VCaP (cell line): Measurements from ENCODE around the gene ADCK2.

ENCODE experiments used
- H3K27ac ChIP-seq: fragments of 450-650 bp; 2 replicates; pipeline ENCODE4 v1.5.1; 2017
- TF ChIP-seq, protein P1 (sequence below): fragments of 450-650 bp; conservative IDR thresholded peaks from 2 replicates; pipeline ENCODE4 v1.5.1; 2017; ENCODE audit warnings: mild to moderate bottlenecking, moderate library complexity

Gene ADCK2

DNA sequence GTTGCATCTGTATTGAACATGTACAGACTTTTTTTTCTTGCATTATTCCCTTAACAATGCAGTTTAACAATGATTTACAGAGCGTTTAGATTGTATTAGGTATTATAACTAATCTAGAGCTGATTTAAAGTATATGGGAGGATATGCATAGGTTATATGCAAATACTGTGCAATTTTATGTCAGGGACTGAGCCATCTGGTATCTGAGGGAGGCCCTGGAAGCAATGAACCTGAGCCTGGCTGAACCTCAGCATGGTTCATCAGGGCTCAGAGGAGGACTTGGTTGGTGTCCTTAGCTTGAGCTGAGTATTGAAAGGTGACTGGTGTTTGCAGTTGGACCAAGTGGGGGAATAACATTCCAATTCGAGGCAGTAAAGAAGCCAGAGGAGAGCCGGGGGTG, 4.8 kb downstream of the ADCK2 start:
- no peak overlapping the region for H3K27ac ChIP-seq
- TF ChIP-seq, protein P1, sequence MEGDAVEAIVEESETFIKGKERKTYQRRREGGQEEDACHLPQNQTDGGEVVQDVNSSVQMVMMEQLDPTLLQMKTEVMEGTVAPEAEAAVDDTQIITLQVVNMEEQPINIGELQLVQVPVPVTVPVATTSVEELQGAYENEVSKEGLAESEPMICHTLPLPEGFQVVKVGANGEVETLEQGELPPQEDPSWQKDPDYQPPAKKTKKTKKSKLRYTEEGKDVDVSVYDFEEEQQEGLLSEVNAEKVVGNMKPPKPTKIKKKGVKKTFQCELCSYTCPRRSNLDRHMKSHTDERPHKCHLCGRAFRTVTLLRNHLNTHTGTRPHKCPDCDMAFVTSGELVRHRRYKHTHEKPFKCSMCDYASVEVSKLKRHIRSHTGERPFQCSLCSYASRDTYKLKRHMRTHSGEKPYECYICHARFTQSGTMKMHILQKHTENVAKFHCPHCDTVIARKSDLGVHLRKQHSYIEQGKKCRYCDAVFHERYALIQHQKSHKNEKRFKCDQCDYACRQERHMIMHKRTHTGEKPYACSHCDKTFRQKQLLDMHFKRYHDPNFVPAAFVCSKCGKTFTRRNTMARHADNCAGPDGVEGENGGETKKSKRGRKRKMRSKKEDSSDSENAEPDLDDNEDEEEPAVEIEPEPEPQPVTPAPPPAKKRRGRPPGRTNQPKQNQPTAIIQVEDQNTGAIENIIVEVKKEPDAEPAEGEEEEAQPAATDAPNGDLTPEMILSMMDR = no peak

DNA sequence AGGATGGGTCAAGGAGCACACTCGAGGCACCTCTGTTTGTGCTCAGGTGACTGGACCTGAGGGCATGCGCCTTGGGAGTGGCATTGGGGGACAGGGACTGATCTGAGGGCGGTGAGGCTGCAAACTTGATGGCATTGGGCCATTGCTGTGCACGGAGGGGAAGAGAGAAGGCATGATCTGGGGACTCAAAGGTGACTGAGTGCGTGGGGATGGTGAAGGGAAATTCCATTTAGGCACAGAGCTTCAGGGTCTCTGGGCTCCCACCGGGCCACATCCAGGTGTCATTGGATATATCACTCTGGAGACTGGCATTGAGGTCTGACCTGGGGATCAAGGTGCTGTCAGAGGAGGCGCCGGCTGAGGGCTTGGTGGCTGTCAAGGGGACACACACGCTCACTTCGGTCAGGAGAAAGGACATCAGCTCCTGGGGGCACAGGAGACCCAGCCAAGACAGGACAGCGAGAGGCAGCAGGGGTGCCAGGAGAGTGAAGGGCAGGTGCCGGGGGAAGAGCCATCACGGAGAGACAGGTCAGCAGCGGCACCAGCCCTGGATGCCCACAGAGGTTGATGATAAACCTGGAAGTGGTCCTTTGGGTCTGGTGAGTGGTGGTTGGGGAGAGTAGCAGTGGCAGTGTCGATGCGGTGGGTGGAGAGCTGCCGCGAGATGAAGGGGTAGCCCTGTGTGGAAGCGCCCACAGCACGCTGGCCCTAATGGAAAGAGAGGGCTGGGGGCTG, 5.5 kb downstream of the ADCK2 start:
- no peak overlapping the region for H3K27ac ChIP-seq
- TF ChIP-seq, protein P1 = no peak

DNA sequence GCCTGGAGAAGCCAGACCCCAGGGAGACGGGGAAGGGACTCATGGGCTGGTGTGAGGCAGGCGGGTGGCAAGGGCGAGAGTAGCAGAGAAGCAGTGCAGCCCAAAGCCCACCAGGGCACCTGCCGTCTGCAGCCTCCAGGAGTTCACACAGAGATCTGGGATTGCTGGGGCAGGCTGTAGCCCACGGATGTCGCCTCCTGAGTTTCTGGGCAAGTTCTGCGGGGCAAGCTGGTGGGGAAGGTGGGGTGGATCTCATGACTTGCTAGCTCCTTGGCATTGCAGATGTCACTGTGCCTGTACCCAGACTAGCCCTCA, 6.0 kb downstream of the ADCK2 start:
- TF ChIP-seq, protein P1 = no peak
- no peak overlapping the region for H3K27ac ChIP-seq

DNA sequence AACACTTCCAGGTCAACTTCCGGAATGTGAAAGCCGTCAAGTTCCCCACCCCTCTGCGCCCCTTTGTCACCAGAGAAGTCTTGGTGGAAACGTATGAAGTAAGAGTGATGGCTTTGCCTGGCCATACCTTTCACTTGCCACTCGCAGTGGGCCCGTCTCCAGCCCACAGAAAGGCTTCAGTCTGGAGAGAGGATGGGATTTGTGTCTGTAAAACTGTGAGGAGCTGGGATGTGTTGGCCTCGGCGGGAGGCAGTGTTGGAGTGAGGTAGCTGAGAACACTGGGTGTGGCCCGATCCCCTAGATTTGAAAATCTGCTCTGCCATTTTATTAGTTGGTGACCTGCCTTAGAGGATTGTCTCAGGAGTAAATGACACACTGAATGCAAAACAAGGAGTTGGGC, 6.4 kb downstream of the ADCK2 start:
- no peak overlapping the region for H3K27ac ChIP-seq
- TF ChIP-seq, protein P1 = no peak

DNA sequence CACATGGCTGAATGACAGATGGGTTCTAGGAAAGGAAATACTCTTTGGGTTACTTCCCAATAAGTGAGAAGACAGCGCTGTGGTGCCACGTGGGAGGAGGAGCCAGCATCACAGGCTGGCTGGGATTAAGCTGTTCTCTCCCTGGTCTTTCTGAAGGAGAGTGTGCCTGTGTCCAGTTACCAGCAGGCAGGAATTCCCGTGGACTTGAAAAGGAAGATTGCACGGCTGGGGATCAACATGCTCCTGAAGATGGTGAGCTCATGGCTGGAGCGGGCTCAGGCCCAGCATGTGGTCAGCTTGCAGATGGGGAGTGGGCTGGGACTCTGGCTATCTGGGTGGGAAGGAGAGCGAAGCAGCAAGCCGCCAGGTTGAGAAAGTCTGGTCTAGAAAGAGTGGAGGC, 8.1 kb downstream of the ADCK2 start:
- TF ChIP-seq, protein P1 = no peak
- H3K27ac ChIP-seq = no peak overlapping the region

DNA sequence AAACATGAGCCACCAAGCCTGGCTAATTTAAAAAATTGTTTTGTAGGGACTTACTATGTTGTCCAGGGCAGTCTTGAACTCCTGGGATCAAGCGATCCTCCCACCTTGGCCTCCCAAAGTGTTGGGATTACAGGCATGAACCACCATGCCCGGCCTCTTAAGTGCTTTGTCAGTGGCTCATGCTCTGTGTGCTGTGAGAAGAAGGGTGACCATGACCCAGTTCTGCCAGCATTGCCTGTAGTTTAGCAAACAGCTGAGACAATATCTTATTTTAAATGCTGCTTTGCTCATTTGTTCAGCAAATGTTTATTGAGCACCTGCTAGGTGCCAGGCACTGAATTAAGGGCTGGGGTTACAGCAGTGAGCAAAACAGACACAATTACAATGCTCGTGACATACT, 9.0 kb downstream of the ADCK2 start:
- no peak overlapping the region for H3K27ac ChIP-seq
- TF ChIP-seq, protein P1 = no peak

DNA sequence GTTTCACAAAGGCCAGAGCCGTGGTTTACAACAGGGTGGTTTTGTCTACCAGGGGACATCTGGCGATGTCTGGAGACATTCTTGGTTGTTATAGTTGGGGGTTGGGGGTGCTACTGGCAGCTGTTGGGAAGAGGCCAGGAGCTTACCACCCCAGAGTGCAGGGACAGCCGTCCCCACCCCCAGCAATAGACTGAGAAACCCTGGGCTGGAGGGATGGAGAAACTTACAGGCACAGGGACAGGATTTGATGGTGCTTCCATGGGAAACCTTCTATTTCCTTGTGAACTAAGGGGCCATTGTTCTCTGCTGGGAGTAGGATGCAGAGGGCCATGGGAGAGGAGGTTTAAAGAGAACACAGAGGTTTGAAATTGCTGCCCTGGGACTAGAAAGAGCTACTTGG, 10.9 kb downstream of the ADCK2 start:
- no peak overlapping the region for H3K27ac ChIP-seq
- TF ChIP-seq, protein P1 = no peak
